ENCODE measurements around the gene LRRTM2.
"Not testable (repeated sequence)": the region's sequence is repeated elsewhere in the genome, so short reads cannot be mapped to it uniquely, and the experiment has no call there.

Gene LRRTM2

DNA sequence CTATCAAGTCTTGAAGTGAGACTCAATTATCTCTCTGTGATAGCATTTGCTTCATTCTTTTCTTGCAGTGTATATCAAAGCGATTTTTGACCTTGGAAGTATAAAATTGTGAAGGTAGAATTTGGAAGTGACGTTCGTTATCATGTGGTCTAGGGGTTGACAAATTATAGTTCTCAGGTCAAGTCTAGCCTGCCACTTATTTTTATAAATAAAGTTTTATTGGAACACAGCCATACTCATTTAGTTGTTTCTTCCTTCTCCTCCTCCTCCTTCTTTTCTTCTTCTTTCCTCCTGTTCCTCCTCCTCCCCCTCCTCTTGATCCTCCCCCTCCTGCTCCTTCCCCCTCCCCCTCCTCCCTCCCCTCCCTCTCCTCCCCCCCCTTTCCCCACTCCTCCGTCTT is 38.0 kb downstream of the LRRTM2 start:
- no peak for DNase-seq (ENCODE audit: low read depth)

- DNase-seq (ENCODE audit: low read depth) = not testable (repeated sequence)
Observed at GRCh38 chr5:138834853-138835252, 40.3 kb downstream of the LRRTM2 start.

DNA sequence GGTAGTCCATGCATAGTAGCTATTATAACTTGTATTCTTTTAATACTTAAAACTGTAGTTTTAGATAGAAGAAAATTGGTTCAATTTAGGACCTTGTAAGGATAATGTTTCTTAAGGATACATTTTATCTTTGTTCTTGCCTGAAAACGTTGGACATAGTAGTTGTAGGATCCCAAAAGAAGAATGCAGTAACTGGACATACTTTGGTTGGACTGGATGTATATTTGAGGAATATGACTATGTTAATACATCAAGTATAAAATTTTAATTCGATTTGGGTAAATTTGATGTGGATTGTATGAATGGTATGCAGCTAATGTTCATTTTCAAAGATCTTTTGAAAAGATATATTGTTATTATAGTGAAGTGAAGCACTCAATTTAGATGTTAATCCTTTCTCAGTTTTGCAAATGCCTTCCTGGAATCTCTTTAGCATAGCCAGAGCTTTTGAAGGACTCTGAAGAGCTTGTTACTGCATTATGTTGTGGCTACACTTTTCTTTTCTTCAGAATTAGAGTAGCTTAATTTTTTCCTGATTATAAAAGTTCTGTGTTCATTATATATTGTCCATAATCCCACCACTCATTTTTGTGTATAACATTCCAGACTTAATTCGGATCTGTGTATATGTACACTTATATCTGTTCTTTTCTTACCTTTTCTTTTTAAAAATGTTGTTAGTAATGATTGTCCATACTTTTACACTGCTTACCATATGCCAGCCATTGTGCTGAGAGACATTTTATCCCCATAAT is 41.2 kb downstream of the LRRTM2 start:
- no peak for DNase-seq (ENCODE audit: low read depth)

- DNase-seq (ENCODE audit: low read depth) = no peak
Observed at GRCh38 chr5:138833080-138833479, 42.1 kb downstream of the LRRTM2 start.

DNA sequence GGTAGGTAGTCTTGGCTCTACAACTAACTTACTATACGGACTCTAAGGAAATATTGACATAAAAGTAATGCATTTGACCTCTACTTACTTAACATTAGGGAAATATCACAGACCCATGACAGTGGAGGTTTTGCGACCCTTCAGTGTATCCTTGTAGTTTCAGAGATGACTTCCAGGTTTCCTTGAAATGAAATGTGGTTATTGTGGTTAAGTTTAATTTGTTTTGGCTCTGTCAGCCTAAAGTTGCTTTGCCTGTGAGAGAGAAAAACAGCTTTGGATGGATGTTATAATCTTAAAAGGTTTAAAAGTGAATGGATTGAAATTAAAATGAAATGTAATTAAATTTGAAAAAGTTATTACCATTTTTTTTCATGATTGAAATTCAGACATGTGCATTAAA is 42.9 kb downstream of the LRRTM2 start:
- no peak for DNase-seq (ENCODE audit: low read depth)

- DNase-seq (ENCODE audit: low read depth) = no peak
Observed at GRCh38 chr5:138831703-138832102, 43.4 kb downstream of the LRRTM2 start.

- DNase-seq (ENCODE audit: low read depth) = peak; percentile 41
Observed at GRCh38 chr5:138829341-138829740, 45.8 kb downstream of the LRRTM2 start.

DNA sequence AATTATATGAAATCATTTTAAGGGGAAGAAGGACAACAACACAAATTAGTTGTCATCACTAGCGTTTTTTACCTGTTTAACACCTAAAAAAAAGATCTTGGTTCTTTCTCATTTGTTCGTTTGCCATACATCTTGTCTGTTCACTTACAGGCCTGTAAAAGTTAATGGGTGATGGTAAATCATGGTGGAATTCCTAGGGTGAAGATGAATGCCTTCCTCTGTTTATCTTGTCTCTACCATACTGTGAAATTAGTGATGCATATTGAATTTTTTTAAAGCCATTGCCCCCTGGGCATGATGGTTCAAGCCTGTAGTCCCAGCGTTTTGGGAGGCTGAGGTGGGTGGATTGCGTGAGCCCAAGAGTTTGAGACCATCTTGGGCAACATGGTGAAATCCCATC is 46.6 kb downstream of the LRRTM2 start:
- DNase-seq (ENCODE audit: low read depth) = no peak

GRCh38 chr5:138824924-138825863 is 49.9 kb downstream of the LRRTM2 start:
- peak; percentile 66 for DNase-seq (ENCODE audit: low read depth)

DNA sequence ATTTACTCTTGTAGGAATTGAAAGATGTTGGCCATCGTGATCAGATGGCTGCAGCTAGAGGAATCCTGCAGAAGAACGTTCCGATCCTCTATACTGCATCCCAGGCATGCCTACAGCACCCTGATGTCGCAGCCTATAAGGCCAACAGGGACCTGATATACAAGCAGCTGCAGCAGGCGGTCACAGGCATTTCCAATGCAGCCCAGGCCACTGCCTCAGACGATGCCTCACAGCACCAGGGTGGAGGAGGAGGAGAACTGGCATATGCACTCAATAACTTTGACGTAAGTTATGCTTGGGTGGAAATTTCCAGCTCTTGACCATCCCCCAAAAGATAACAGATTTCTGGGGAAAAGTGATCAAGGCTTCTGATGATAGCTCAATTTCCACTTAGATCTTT is 50.6 kb downstream of the LRRTM2 start:
- DNase-seq (ENCODE audit: low read depth) = no peak

GRCh38 chr5:138820695-138821094 is 54.4 kb downstream of the LRRTM2 start:
- no peak for DNase-seq (ENCODE audit: low read depth)

DNA sequence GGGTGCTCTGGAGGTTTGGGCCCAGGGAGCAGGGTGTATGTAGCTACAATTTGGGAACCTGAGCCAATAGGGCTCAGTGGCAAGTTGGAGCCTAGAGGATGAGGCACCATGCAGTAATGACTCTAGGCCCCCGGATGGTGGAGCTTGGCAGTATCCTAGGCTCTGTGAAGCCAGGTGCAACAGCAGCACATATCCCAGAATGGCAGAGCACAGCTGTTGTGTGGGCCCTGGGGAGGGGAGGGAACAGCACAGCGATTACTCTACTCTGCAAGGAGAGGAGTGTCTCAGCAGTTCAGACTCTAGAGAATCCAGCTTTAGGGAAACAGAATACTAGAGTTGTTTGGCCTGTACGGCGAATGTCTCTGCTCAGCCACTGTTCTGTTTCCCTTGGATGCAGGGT is 56.1 kb downstream of the LRRTM2 start:
- DNase-seq (ENCODE audit: low read depth) = no peak
